Suprapubic skin (tissue), 4 donors: Measurements from ENCODE around the gene ERCC8. TPM values are rescaled to one million over a fixed set of nuclear protein-coding genes. Genes with fewer than 3 reads are reported as not detected.

Source experiments
- DNase-seq, 2 donors: peaks; one replicate each; pipeline ENCODE4 v3.0.0-alpha.2; 2019; ENCODE audit warnings: low spot score in 2 of 2
- H3K27ac ChIP-seq: fragments of 200-600 bp; sonication (generic); one replicate; pipeline ENCODE4 v1.5.1; 2019
- H3K27me3 ChIP-seq: fragments of 200-600 bp; sonication (generic); one replicate; pipeline ENCODE4 v1.5.1; 2019
- H3K36me3 ChIP-seq: fragments of 200-600 bp; sonication (generic); one replicate; pipeline ENCODE4 v1.5.1; 2019
- H3K4me1 ChIP-seq: fragments of 200-600 bp; sonication (generic); one replicate; pipeline ENCODE4 v1.5.1; 2019
- H3K4me3 ChIP-seq: fragments of 200-600 bp; sonication (generic); one replicate; pipeline ENCODE4 v1.5.1; 2019; ENCODE audit warnings: mild to moderate bottlenecking
- H3K9me3 ChIP-seq: fragments of 200-600 bp; sonication (generic); one replicate; pipeline ENCODE4 v1.5.1; 2019
- CTCF ChIP-seq, 2 donors: fragments of 200-600 bp in 1 of 2; fragments of 450-650 bp in 1 of 2; sonication (generic) in 1 of 2; IDR thresholded peaks; one replicate each; pipeline ENCODE4 v1.5.1; 2016 to 2019; ENCODE audit warnings: antibody characterized with exemption in 2 of 2, mild to moderate bottlenecking in 1 of 2, moderate library complexity in 1 of 2
- EP300 ChIP-seq: sonication (generic); formaldehyde crosslinking; IDR thresholded peaks from one replicate; pipeline ENCODE4 v1.6.1; 2017; ENCODE audit warnings: antibody characterized with exemption
- POLR2A ChIP-seq, 2 donors: fragments of 450-650 bp; IDR thresholded peaks; one replicate each; pipeline ENCODE4 v1.6.1; 2017; ENCODE audit warnings: antibody characterized with exemption in 2 of 2, mild to moderate bottlenecking in 2 of 2, moderate library complexity in 2 of 2
- POLR2AphosphoS5 ChIP-seq, 3 donors: sonication (generic); formaldehyde crosslinking; IDR thresholded peaks; one replicate each; pipeline ENCODE4 v1.6.1; 2017; ENCODE audit warnings: antibody characterized with exemption in 3 of 3
- WGBS: methylation state at CpG from one replicate; pipeline ENCODE4 v1.1.5; 2018; 5-methylcytosine and 5-hydroxymethylcytosine counted together
- total RNA-seq, 4 donors: library from RNA; depleted of rRNA; stranded (reverse); fragments of >200 nt; gene quantifications; one replicate each; pipeline ENCODE4 v1.1.0, GENCODE V29; 2016

Gene ERCC8
- total RNA-seq, 4 donors from 2014 or later = 6.7 to 14.9 (median 11.9) TPM

GRCh38 chr5:60960591-60960990, 15.7 kb upstream of the ERCC8 start:
- no peak overlapping the region for H3K27ac ChIP-seq
- H3K9me3 ChIP-seq = no peaks in the 10 kb centered on the region
- H3K36me3 ChIP-seq = no peaks in the 10 kb centered on the region
- no peaks in the 10 kb centered on the region for H3K4me1 ChIP-seq
- TF ChIP-seq EP300 (no peak), CTCF (IDR thresholded peaks at IDR 0.05) (no peak), POLR2AphosphoS5 (IDR thresholded peaks at IDR 0.05) (no peak), POLR2A (IDR thresholded peaks at IDR 0.05) (no peak)
- no peak for DNase-seq
- no peak overlapping the region for H3K4me3 ChIP-seq
- no peaks in the 10 kb centered on the region for H3K27me3 ChIP-seq
- 40% methylated on average over 2 of the region's 2 CpGs for WGBS

- Histone ChIP-seq H3K27ac (no peak overlapping the region), H3K27me3 (no peaks in the 10 kb centered on the region), H3K9me3 (no peaks in the 10 kb centered on the region), H3K4me1 (no peaks in the 10 kb centered on the region), H3K36me3 (no peaks in the 10 kb centered on the region), H3K4me3 (no peak overlapping the region)
- DNase-seq = no peak
- TF ChIP-seq EP300 (no peak), POLR2AphosphoS5 (IDR thresholded peaks at IDR 0.05) (no peak), POLR2A (IDR thresholded peaks at IDR 0.05) (no peak)
Observed at GRCh38 chr5:60959156-60959555, 14.3 kb upstream of the ERCC8 start.

GRCh38 chr5:60958712-60959111, 13.8 kb upstream of the ERCC8 start:
- Histone ChIP-seq H3K4me1 (no peaks in the 10 kb centered on the region), H3K4me3 (no peak overlapping the region), H3K27ac (no peak overlapping the region), H3K9me3 (no peaks in the 10 kb centered on the region), H3K27me3 (no peaks in the 10 kb centered on the region), H3K36me3 (no peaks in the 10 kb centered on the region)
- no peak for DNase-seq
- TF ChIP-seq EP300 = no peak
- TF ChIP-seq CTCF (IDR thresholded peaks at IDR 0.05) = no peak
- TF ChIP-seq POLR2A (IDR thresholded peaks at IDR 0.05) = no peak
- TF ChIP-seq POLR2AphosphoS5 (IDR thresholded peaks at IDR 0.05) = no peak
- 85% methylated on average over 2 of the region's 2 CpGs for WGBS

- H3K27ac ChIP-seq = no peak overlapping the region
Observed at GRCh38 chr5:60958088-60958487, 13.2 kb upstream of the ERCC8 start.

GRCh38 chr5:60955239-60955638, 10.4 kb upstream of the ERCC8 start:
- TF ChIP-seq EP300 = no peak
- no peak for TF ChIP-seq POLR2A (IDR thresholded peaks at IDR 0.05)
- TF ChIP-seq POLR2AphosphoS5 (IDR thresholded peaks at IDR 0.05) = no peak
- TF ChIP-seq CTCF (IDR thresholded peaks at IDR 0.05) = no peak
- DNase-seq = no peak
- WGBS = over 99% methylated on average over 3 of the region's 3 CpGs
- no peaks in the 10 kb centered on the region for H3K4me1 ChIP-seq
- no peaks in the 10 kb centered on the region for H3K9me3 ChIP-seq
- no peak overlapping the region for H3K4me3 ChIP-seq
- H3K27ac ChIP-seq = no peak overlapping the region
- H3K36me3 ChIP-seq = no peaks in the 10 kb centered on the region
- H3K27me3 ChIP-seq = no peaks in the 10 kb centered on the region

More at GRCh38 chr5:60958088-60958487, 13.2 kb upstream of the ERCC8 start:
- H3K9me3 ChIP-seq = no peaks in the 10 kb centered on the region
- H3K27me3 ChIP-seq = no peaks in the 10 kb centered on the region
- H3K36me3 ChIP-seq = no peaks in the 10 kb centered on the region
- DNase-seq = no peak
- H3K4me3 ChIP-seq = no peak overlapping the region
- no peak for TF ChIP-seq CTCF (IDR thresholded peaks at IDR 0.05)
- TF ChIP-seq POLR2AphosphoS5 (IDR thresholded peaks at IDR 0.05) = no peak
- TF ChIP-seq POLR2A (IDR thresholded peaks at IDR 0.05) = no peak
- TF ChIP-seq EP300 = no peak
- no peaks in the 10 kb centered on the region for H3K4me1 ChIP-seq

- H3K27me3 ChIP-seq = no peaks in the 10 kb centered on the region
- no peak overlapping the region for H3K27ac ChIP-seq
- H3K4me1 ChIP-seq = peaks cover 15% of the 10 kb centered on the region
- H3K9me3 ChIP-seq = no peaks in the 10 kb centered on the region
- no peak for TF ChIP-seq POLR2AphosphoS5 (IDR thresholded peaks at IDR 0.05)
- no peak for TF ChIP-seq CTCF (IDR thresholded peaks at IDR 0.05)
- TF ChIP-seq POLR2A (IDR thresholded peaks at IDR 0.05) = no peak
- no peak for TF ChIP-seq EP300
- 97% methylated on average over 1 of the region's 1 CpG for WGBS
- H3K36me3 ChIP-seq = no peaks in the 10 kb centered on the region
- DNase-seq = no peak
- no peak overlapping the region for H3K4me3 ChIP-seq
Observed at GRCh38 chr5:60948738-60949137, 3.9 kb upstream of the ERCC8 start.
